HG03354 (cell line): Measurements from ENCODE around the gene FASN.

ENCODE experiments used
- ATAC-seq: cut with Tn5 transposase; IDR thresholded peaks from one replicate; pipeline ENCODE4 v1.9.1; 2021; ENCODE audit warnings: mild to moderate bottlenecking; ENCODE audit not compliant: unreplicated experiment, poor library complexity, severe bottlenecking

The FASN gene

DNA sequence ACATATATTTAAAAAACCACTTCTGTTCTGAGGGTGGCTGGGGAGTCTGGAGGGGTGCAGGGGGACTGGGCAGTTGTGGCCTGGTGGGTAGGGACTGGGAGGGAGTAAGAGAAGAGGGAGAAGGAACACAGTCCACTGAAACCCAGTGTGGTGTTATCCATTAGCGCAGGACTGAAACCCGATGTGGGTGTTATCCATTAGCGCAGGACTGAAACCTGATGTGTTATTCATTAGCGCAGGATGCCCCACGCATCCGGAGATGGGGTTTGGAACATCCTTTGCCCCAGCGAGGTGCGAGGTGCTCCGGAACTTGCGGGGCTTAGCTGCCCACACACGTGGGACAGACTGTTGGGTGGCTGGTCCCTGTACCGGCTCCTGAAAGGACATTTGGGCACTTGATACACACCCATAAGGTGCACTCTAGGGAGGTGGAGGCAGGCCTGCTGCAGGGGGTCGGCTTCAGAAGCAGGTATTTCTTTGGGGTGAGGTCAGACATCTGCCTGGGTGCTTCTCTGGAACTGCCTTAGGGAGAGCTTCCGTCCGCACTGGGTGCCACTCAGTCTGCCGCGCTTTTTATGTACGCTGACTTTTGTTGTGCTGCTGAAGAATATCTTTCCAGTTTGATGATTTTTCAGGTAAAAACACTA lies 20.3 kb upstream of the FASN start:
- ATAC-seq, result no peak

DNA sequence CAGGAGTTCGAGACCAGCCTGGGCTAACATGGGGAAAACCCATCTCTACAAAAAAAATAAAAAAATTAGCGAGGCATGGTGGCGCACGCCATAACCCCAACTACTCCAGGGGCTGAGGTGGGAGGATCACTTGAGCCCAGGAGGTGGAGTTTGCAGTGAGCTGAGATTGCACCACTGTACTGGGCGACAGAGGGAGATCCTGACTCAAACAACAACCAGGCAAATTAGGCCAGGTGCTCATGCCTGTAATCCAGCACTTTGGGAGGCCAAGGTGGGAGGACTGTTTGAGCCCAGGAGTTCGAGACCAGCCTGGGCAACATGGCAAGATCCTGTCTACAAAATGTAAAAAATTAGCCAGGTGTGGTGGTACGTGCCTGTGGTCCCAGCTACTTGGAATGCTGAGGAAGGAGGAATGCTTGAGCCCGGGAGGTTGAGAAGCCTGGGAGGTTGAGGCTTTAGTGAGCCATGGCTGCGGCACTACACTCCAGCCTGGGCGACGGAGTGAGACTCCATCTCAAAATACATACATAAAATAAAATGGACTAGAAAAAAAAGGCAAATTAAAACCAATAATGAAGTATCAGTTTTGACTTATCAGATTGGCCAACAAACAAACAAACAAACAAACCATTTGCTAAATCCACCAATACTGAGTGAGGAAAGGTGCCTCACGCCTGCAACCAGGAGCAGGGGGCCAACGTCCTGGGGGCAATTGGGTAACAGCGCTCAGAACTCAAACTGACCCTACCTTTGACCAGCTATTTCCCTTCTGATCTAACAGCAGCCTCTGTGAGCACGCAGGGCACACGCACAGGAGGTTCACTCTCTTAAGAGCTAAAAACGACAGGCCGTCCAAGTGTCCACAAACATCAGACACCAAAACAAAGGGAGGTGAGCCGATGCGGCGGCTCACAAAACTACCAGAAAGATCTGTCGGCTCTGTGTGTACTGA lies 19.4 kb upstream of the FASN start:
- no peak for ATAC-seq

DNA sequence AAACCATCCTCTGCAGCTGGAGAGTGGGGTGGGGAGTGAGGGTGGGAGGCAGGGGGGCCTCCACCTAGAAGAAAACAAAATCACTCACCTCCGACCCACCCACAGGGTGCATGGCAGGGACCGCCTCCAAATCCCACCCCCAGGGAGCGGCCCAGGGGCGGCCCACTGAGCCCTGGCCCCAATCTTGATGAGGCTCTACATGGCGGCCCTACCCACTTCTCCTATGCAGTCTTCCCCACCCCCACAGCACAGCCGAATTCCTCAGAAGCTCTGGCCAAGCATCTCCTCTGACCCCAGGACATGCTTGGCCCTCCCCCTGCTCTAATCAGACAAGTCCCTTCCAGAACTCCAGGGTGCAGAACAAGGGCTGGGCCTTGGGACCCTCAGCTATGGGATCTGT lies 18.2 kb upstream of the FASN start:
- no peak for ATAC-seq

DNA sequence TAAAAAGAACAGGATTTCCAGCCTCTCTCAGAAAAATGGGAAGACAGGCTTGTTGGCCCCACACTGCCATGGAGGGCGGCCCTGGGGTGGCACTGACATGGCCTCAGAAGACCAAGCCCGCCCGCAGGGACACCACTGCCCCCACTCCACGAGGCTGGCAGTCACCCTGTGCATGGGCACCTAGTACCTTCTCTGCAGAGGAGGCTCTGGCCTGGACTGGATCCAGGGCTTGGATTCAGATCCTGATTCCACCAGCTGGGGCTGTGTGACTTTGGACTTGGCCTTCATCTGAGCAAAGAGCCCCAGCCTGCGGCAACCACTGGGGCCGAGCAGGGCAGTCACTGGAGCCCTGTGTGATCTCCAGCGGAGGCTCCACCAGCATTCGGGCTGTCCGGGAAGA lies 16.8 kb upstream of the FASN start:
- ATAC-seq, result no peak

DNA sequence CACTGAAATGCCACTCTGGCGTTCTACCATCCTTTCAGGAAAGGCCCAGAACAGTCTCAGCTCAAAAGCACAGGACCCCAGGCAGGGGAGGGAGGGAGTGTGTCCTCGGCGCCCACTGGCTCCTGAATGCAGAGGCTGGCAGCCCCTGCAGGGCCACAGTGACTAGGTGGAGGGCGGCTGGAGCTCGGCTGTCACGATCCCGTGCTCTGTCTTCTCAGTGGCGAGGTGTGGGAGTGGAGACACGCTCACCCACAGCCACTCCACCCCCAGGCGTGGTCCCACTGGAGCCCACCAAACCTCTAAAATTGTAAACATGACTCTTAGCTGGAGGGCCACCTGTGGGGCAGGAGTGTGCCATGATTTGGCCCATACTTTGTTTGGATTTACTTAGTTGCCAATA lies 16.4 kb upstream of the FASN start:
- no peak for ATAC-seq

DNA sequence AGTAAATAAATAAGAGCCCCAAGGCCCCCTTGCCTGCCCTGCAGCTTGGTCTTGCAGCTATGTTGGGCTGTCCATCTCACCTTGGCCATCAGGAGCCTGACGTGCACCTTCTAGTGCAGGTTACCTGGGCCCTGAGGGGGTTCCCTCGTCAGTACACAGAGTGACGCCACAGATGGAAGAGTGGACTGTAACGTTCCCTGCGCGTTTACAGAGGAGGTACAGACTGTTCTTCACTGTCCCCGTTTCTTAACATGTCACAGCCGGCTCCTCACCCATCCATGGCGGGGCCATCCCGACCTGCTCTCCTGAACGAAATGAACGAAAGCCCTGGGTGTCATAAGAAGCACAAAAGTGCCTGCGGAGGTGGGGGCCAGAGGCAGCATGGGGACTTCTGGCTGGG lies 15.9 kb upstream of the FASN start:
- no peak for ATAC-seq

DNA sequence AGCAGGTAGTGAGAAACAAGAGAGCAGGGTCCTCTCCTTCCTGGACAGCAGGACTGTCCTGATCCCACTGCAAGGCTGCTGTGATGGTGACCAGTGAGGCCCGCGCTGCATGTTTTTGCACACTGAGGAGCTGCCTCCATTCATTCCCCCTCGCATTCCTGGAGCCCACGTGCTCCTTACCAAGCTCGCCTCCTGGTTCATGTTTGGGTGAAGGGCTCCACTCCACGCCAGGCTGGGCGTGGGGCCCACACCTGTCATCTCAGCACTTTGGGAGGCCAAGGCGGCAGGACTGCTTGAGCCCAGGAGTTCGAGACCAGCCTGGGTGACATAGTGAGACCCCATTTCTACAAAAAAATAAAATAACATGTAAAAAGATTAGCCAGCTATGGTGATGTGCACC lies 15.4 kb upstream of the FASN start:
- ATAC-seq, result no peak

DNA sequence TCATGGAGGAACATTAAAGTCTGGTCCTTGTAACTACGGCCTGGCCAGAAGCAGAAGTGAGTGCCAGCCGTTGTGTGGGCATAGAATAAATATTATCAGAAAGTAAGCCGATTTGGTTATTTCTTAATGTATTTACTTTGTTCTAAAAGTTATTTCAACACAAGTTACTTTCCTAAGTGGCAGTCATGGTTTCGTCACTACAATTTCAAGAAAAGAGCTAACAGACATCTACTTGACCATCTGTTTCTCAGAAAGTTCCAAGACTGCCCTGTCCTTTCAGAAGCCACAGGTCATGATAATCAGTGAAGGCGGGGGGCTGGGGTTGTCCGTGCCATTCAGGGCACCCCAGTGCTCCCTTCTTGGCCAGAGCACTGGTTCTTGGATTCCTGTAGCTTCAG lies 14.9 kb upstream of the FASN start:
- no peak for ATAC-seq

DNA sequence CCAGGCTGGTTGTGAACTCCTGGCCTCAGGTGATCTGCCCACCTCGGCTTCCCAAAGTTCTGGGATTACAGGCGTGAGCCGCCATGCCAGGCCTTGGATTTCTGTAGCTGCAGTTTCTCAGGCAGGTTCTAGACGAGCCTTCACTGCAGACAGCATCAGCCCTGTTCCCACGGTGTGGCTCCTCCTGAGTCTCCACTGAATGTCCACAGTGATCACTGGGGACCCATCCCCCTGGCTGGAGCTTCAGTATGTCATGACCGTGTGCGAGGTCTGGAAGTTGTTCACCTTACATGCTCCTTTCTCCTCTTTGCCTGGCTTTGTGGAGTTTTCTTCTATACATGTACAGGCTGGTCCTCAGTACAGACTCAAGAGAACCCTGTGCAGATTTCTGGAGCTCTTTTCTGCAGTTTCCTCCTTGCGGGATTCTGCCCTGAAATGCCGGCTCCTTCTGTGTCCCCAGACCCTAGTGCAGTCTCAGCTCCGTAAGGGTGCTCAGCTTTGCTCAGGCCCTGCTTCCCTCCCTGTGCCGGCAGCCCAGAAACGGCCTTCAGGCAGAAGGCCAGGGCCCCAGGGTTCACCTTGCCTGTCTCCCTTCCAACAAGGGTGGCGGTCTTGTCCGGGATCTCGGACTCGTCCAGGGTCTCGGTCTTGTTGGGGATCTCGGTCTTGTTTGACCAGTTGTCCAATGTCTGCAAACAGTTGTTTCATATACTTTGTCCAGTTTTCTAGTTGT lies 14.3 kb upstream of the FASN start:
- ATAC-seq, result no peak

DNA sequence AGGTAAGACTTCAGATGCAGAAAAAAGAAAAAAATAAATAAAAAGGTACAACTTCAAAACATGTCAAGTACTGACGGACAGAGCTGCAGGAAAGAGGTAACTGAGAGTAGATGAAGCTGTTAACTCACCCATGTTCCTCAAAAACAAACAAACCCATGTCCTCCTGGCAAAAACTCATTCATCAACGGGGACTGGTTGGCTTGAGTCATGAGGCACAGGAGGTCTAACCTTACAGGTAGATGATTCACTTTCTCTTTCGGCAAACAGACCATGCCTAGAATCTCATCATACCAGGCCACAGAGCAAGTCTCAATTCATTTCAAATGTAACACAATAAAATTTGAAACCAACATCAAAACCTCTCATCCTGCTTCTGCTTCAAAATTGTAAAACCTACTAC lies 12.3 kb upstream of the FASN start:
- no peak for ATAC-seq

DNA sequence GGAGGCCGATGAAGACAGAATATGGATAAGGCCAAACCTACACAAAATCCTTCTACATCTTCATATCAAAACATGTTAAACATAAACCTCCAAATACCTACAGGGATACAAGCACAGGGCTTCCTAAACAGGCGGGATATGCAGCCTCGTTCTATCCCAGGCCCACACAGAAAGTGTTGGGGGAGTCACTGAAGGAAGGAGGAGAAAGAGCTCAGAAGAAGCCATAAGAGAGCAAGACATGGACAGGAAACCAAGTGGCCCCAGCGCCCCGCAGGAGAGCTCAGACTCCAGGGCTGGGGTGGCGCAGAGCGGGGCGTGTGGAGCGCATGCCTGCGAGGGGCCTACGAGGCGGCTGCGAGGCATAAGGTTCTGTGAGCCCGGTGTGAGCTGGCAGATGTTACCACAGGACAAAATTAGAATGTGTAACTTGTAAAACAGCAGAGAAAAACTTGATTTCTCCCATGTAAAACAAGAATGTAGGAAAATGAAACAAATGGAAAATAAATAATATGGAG lies 11.0 kb upstream of the FASN start:
- ATAC-seq, result no peak

DNA sequence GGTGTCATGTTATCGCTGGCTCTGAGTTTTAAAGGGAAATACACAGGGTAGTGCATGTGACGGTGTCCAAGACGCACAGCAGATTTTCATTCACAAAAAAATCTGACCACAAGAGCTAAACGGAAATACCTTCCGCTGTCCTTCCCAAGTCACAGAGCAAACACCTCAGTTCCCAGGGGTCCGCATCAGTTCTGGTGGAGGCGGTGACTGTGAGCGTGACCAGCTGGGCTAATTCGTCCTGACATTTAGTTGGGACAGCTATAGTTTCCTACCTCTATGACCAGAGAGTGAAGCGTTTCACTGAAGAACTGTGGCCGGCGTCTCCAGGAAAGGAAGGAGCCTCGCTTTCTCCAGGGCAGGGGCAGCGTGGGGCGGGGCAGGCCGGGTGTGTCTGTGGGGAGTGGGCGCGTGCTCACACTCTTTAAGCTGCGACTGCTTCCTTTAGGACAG lies 10.5 kb upstream of the FASN start:
- no peak for ATAC-seq

DNA sequence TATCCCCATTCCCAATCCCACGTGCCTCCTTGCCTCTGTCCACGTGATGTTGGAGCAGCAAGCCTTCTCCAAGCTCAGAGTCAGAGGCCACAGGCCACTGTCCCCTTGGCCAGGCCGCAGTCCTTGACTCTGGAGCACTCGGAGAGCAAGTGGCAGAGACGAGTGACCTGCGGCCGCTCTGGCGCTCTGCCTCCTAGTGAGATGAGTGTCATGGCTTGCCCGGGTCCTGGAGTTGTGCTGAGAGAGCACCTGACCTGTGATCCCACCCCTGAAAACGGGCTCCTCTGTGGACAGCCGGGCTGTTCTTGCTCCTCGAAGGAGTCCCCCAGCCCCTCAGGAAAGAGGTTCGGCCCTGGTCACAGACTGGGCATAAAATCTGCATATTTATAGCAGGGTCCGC lies 10.0 kb upstream of the FASN start:
- ATAC-seq, result no peak

DNA sequence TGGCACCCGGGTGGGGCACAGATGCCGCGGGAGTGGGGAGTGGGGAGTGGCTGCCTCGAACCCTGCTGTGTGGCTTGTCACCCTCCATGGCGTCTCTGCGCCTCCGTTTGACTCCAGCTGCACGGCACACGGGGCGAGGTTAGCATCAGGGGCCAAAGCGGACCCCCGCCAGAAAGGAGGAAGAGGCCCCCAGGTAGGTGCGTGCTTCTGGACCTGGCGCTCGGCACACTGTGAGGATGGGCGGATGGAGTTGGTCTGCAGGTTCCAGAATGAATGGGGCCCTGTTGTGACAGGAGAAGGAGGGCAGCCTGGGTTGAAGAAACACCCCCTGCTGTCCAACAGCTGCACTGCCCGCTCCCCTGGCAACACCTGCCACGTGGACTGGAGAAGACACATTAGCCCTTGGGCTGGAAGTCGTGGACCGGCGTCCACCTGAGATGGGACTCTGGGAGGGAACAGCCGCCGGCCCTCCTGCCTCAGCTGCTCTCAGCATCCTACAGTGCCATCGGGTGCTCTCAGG lies 9.4 kb upstream of the FASN start:
- ATAC-seq, result no peak

DNA sequence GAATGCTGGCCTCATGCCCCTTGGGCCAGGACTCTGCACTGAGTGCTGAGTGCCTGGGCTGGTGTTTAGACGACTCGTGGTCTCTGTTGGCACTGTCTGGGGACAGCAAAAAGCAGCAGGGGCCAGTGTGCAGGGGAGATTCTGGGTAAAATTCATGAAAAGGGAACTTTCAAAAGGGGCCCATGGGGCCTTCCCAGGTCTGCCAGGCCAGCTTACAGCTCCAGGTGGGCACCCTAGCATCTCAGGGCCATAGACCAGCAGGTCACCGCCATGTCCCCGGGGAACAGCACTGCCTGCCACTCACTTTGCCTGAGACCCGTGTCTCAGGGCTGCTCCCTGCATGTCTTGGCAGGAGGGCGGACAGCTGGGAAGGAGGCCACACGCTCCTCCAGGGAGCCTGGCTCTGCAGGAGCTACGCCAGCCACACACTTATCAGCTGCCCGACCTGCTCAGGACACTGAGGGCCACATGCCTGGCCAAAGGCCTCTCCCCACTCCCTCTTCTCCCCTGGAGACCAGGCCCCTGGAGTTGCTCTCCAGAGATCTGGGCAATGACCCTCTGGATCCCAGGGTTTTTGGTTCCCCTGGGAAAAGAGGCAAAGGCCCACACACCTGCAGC lies 8.8 kb upstream of the FASN start:
- ATAC-seq, result peak; percentile 4

DNA sequence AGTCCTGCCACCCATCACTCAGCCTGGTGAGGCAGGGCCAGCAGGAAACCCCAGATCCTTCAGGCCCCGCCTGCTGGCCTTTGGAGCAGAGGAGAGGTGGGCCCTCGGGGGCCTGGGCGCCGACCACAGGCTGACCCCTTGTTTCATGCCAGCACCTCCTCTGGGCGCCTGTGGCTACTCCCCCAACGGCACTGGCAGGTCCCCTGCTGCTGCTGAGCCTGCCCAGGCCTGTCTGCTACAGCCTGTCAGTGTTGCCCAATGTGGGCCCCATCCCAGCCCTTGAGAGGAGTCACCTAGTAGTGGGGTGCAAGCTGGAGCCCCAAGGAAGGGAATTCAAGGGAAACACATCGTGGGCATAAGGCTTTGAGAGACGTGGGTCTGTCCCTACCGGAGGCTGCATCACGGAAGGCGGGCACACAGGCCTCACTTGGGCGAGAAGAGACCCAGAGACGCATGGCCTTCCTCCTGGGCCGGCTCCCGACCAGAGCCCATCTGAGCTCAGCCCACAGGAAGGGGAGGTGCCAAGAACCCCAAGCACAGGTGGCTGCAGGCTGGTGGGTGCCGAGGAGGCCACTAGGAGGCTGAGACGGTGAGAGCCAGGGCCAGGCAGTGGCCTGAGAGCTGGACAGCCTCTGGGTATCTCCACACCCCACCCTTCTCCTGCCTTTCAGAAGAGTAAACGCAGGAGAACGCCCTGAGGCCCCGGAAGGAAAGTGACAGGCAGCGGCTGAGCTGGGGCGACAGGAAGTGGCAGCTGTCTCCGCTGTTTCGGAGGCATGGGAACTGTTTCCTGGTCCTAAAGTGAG lies 8.0 kb upstream of the FASN start:
- ATAC-seq, result peak; percentile 95

DNA sequence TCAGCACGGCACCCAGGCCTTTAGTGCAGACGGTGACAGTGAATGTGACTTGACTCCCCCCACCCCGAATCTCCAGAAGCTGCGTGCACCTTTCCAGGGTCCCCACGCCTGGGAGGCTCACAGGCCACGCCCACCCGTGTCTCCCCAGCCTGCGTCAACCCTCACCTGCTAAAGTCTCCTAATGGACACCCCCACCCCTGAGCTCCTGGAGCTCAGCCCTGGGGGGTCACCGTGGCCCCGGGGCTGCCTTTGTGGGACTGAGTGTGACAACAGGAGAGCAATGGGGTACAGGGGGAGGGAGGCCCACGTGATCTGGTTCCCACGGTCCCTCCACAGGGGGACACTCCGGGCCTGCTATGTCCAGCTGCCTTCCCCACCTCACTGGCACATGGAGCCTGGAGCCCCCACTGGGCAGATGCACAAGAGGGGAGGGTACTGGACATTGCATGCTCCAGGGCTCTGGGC lies 7.4 kb upstream of the FASN start:
- ATAC-seq, result no peak

DNA sequence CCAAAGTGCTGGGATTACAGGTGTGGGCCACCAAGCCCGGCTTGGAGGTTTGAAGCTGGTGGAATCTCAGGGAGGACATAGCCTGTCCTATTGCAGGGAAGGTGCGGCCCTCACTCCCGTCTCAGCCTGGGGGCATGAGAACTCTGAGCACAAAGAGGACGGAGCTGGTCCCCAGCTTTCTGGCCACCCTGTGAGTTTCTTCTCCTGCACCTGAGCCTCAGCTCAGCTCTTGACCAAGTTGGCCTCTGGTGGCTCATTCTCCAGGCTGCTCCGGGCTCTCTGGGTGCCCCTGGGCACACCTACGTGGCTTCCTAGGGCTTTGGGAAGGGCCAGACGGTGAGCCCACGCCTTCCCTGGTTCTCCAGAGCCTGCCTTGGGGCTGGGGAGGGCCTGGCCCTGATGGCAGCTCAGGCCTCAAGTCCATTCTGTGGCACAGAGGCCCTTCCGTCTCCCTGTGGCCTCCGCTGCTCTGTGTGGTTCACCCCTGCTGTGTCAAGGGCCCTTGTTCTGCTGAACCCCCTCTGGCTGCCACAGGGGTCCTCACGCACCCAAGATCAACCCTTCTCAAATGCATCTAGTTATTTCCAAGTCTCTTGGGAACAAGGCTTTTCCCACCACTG lies 6.9 kb upstream of the FASN start:
- no peak for ATAC-seq
